T-helper 1 cell treated with Interleukin-12 subunit alpha and Interleukin-12 subunit beta and Interleukin-4 antibody, amounts not matched to agents 30 ng/mL and 1 ng/mL, for 36 hours (primary cell): ENCODE measurements around the gene ARL13A. TPM values are rescaled to one million over a fixed set of nuclear protein-coding genes. Genes with fewer than 3 reads are reported as not detected.
"Not testable (repeated sequence)": the region's sequence is repeated elsewhere in the genome, so short reads cannot be mapped to it uniquely, and the experiment has no call there.

Source experiments
- intact Hi-C: fragments of 100-400 bp; cut with micrococcal nuclease; formaldehyde crosslinking; loops from one replicate; pipeline ENCODE4 v1.15.1; 2024
- total RNA-seq: library from RNA; stranded (reverse); gene quantifications from 2 replicates; pipeline ENCODE4 v1.2.3, GENCODE V29; 2022

Gene ARL13A
- total RNA-seq, 1 donor from 2014 or later, result not detected

DNA sequence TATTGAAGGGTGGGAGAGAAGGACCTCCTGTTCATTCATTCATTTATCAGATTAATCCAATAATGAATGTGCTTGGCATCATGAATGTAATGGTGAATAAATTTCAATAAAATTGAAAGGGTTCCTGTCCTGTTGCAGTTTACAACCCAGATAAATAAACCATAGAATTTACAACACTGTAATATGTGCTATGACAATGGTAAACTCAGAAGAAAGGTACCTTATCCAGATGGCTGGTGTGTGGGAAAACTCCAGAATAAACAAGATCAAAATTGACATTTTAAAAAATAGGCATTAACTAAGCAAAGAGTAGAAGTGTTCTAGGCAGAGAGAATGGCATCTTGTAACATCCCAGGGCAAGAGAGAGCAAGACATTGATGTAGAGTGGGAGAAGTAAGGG lies 15.3 kb downstream of the ARL13A start:
- intact Hi-C loops, result no loop called here

DNA sequence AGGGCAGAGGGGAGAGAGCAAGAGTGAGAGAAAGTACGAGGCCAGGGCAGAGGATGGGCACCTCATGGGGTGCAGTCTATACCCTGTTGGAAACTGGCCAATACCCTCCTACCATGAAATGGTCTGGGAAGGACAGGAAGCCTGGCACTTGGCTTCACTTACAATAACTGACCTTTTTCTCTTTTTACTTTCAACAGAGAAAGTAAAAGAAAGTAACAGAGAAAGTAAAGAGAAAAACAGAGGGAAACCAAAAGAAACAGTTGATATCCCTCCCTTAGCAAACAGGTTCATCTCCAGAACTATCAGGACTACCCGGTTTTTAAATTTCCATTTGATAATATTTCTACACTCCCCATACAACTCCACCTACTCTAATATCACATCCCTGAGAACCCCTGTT lies 20.6 kb downstream of the ARL13A start:
- intact Hi-C loops, result loop anchor here (5.0 kb wide), 2 partner anchors 58 to 158 kb away; no protein-coding TSS in a partner anchor

DNA sequence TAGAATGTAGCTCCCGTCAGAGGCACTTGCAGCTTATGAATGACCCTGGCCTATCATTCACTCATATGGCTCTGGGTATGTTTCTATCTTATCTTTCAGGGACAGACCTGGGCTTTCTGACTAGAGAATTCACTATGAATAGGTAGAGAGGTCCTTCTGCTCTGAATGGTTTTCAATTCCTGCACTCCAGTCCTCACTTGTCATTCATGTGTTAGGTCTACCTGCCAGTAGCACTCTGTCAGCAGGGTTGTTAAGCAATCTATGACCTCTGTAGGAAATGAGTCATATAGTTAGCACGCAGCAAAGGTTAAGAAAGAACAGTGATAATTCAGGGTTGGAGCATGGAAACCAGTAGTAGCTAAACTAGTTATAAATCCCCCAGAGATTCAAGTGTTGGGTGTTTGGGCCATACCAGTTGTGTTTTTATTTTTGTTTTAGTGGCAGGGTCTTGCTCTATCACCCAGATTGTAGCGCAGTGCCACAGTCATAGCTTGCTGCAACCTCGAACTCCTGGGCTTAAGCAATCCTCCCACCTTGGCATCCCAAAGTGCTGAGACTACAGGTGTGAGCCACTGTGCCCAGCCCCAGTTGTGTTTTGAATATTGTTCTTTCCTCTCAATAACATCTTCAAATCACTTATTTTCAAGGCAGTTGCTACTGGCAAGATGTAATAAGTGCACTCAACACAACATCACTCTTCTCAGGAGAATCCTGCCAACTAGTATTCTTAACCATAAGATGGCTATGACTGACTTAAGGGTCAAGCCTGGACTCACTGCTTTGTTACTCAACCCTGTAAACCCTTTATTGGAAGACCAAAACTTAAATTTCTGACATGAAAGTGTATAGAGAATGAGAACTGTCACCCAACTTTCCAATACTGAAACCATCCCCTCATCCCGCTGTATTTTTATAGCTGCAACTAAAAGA lies 25.1 kb downstream of the ARL13A start:
- intact Hi-C loops, result loop anchor here (5.0 kb wide), 2 partner anchors 62 to 162 kb away; no protein-coding TSS in a partner anchor

DNA sequence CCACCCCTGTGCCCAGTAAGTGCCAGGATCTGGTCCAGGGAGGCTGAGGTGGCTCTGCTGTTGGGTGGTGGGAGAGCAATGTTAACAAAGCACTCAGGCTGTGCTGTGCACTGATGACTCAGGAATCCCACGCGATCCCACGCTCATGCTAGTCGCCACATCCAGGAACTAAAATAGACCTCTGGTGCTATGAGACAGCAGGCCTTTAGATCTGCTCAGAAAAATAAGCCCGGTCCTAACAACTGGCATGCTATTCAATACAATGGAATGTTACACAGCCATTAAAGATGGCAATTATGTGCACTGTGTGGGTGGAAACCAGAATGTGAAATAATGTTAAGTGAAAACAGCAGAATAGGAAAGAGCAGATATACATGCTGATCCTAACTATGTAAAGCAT lies 26.0 kb downstream of the ARL13A start:
- intact Hi-C loops, result no loop called here

DNA sequence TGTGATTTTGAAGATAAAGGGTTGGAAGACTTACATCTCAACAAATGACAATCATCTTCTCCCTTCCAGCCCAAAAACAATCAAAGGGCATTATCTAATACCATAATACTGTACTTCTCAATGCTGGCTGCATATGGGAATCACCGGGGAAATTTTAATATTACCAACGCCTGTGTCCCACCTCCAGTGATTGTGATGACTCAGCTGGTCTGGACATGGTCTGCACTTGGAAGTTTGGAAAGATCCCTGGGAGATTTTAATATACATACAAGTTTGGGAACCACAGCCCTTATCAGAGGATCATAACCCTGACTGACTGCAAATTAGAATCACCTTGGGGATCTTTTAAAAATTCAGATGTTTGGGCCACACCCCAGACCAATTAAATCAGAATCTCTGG lies 29.9 kb downstream of the ARL13A start:
- intact Hi-C loops, result no loop called here

DNA sequence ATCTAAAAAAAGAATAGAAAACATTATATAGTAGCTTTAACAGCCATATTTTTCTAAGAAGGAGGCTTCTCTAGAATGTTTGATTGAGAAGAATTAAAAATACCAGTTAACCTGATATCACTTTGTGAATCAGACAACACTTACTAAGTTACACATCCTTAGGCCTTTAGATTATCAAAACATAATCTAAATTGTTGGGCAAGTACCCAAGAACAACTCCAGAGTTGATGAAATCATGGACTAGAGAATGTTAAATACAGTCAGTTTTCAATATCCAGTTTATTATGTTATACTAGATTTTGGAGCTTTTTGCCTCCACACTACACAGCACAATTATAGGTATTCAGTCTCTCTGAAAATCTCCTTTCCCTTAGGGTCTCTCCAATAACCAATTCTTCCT lies 39.6 kb downstream of the ARL13A start:
- intact Hi-C loops, result no loop called here

DNA sequence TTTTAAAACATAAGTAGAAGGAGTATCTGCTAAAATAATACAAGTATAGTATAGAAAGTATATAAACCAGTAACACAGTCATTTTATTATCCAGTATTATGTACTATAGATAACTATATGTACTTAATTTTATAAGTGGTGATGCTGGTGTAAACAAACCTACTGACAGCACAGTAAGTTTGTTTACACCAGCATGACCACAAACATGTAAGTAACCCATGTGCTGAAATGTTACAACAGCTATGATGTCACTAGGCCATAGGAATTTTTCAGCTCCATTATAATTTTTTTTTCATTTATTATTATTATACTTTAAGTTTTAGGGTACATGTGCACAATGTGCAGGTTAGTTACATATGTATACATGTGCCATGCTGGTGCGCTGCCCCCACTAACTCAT lies 42.5 kb downstream of the ARL13A start:
- intact Hi-C loops, result not testable (repeated sequence)

DNA sequence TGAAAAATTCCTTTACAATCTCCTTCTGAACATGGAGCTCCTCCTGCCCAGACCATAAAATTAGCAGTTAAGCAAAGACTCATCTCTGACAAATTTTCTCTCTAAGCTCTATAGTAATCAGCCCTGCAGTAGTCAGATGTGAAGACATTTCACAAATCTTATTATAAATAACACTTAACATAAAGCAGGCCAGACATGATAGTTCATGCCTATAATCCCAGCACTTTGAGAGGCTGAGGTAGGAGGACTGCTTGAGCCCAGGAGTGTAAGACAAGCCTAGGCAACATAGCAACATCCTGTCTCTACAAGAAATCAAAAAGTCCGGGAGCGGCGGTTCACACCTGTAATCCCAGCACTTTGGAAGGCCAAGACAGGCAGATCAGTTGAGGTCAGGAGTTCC lies 52.5 kb downstream of the ARL13A start:
- intact Hi-C loops, result no loop called here

DNA sequence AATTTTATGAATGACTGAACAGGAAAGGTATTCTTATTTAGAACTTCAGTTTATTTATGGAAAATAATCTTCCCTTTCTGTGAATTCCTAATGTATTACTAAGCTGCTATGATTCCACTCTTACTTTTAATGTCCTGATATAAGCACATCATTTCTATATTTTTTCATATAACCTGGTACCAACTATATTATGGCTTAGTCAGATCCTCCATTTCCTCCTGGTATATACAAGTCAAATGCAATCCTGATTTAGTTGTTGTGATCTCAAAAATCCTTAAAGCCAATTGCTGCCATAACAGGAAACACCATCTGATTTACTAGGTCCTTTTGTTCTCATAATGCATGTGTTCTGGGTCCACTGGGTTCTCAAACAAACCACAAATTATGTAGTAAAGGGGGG lies 55.6 kb downstream of the ARL13A start:
- intact Hi-C loops, result no loop called here

DNA sequence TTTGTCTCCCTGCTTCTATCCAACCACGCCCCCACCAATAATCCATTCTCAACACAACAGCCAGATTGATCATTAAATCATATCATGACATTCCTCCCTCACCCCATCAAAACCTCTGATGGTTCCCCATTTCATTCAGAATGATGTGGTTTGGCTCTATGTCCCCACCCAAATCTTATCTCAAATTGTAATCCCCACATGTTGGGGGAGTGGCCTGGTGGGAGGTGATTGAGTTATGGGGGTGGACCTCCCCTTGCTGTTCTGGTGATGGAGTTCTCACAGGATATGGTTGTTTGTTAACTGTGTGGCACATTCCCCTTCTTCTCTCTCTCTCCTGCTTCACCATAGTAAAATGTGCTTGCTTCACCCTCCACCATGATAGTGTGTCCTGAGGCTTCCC lies 59.1 kb downstream of the ARL13A start:
- intact Hi-C loops, result no loop called here

DNA sequence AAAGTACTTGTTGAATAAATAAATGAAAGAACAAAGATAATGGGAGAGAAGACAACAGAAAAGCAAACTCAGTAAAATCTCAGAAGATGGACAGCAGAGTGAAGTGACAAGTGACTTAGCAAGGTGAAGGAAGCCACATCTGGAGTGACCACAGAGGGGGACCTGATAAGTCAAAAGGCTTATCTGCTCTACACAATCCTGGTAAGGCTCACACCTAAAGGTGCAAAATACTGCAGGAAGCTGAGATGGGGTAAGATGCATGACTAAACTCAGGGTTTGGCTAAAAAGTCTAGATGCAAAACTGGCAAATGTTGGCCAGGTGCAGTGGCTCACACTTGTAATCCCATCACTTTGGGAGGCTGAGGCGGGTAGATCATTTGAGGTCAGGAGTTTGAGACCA lies 60.2 kb downstream of the ARL13A start:
- intact Hi-C loops, result no loop called here

DNA sequence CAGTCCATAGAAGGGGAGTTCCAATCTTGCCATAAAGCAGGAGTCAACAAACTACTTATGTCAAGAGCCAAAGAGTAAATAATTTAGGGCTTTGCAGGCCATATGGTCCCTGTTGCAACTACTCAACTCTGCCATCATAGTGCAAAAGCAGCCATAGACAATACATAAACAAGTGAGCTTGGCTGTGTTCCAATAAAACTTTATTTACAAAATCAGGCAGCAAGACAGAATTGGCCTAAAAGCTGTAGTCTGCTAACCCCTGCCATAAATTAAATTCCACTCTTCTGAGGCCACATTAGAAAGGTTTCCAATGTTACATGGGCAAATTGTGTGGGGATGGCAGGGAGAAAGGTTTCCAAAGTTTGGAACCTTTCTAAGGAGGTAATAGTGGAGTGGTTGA lies 67.7 kb downstream of the ARL13A start:
- intact Hi-C loops, result no loop called here

DNA sequence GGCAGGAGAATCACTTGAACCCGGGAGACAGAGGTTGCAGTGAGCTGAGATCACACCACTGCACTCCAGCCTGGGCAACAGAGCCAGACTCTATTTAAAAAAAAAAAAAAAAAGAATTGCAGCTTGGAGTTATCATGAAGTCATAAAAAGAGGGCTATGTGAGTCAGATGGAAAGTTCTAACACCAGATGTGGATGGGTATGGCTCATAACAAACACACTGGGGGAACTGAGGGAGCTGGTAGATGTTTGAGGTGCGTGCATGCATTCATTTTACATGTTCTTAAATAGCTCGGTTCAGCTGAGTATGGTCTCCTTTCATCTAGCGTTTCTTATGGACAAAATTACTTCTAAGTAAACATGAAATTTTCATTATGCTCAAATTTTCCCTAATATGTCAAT lies 70.7 kb downstream of the ARL13A start:
- intact Hi-C loops, result no loop called here

Other genes starting within 250 kb of the ARL13A start
- not detected in 2 replicates for gene SYTL4, start 237.6 kb upstream of the ARL13A start, total RNA-seq
- gene CSTF2, start 149.3 kb upstream of the ARL13A start, total RNA-seq, result 52.4 and 55.0 TPM in 2 replicates
- gene NOX1, start 95.3 kb upstream of the ARL13A start, total RNA-seq, result not detected in 2 replicates
- gene XKRX, start 40.8 kb upstream of the ARL13A start, total RNA-seq, result 0.27 and 0.39 TPM in 2 replicates
- gene TRMT2B, start 82.4 kb downstream of the ARL13A start, total RNA-seq, result 23.2 and 23.3 TPM in 2 replicates
- gene TMEM35A, start 109.2 kb downstream of the ARL13A start, total RNA-seq, result not detected in 2 replicates
- 17.1 and 18.8 TPM in 2 replicates for gene CENPI, start 128.5 kb downstream of the ARL13A start, total RNA-seq